Panc1 (cell line): ENCODE results near the gene ZNF506. TPM values are rescaled to one million over a fixed set of nuclear protein-coding genes. Genes with fewer than 3 reads are reported as not detected.
"Not testable (repeated sequence)": the region's sequence is repeated elsewhere in the genome, so short reads cannot be mapped to it uniquely, and the experiment has no call there.

Experiments
- ATAC-seq: fragments of 200-7000 bp; cut with Tn5 transposase; 2 replicates; pipeline ENCODE4 v1.9.1; 2020; ENCODE audit warnings: mild to moderate bottlenecking, moderate library complexity
- BruUV-seq: library from RNA; stranded (reverse); fragments of 400-500 nt; replicated peaks from 2 replicates; lab custom pipeline; 2021; lab: Mats Ljungman, UMichigan
- CTCF ChIA-PET: fragments of 300-600 bp; sonication (Branson Sonifier 250); formaldehyde crosslinking; loops from one replicate; lab custom pipeline; 2022; ENCODE audit warnings: antibody characterized with exemption; lab: Charles Lee
- POLR2A ChIA-PET: fragments of 300-600 bp; sonication (Branson Sonifier 250); formaldehyde crosslinking; loops from one replicate; lab custom pipeline; 2022; ENCODE audit warnings: antibody characterized with exemption; lab: Charles Lee
- DNase-seq: peaks from one replicate; pipeline ENCODE4 v3.0.0-alpha.2; 2010; ENCODE audit warnings: low read depth, low spot score
- H3K27ac ChIP-seq: 2 replicates; pipeline ENCODE4 v1.5.1; 2011; ENCODE audit warnings: mild to moderate bottlenecking, low read length, inconsistent platforms
- H3K27me3 ChIP-seq: fragments of 200-500 bp; sonication (Bioruptor generic); 2 replicates; pipeline ENCODE4 v1.6.0; 2014; ENCODE audit warnings: low read length, inconsistent platforms; ENCODE audit not compliant: control insufficient read depth, insufficient read depth
- H3K36me3 ChIP-seq: fragments of 200-500 bp; sonication (Bioruptor generic); 2 replicates; pipeline ENCODE4 v1.5.1; 2014; ENCODE audit warnings: inconsistent platforms, mild to moderate bottlenecking, low read length, moderate library complexity; ENCODE audit not compliant: control insufficient read depth, insufficient read depth
- H3K4me1 ChIP-seq: 2 replicates; pipeline ENCODE4 v1.5.1; 2011; ENCODE audit warnings: inconsistent platforms, mild to moderate bottlenecking, low read length, moderate library complexity; ENCODE audit not compliant: control insufficient read depth, insufficient read depth
- H3K4me3 ChIP-seq, 2 experiments: 2 replicates each; pipeline ENCODE4 v1.5.1; 2011 to 2012; ENCODE audit warnings: low read depth in 2 of 2, low read length in 2 of 2, mild to moderate bottlenecking in 2 of 2, inconsistent platforms in 1 of 2, moderate library complexity in 1 of 2
- H3K9me3 ChIP-seq: fragments of 200-500 bp; sonication (Bioruptor generic); 2 replicates; pipeline ENCODE4 v1.5.1; 2014; ENCODE audit warnings: low read depth, mild to moderate bottlenecking, inconsistent platforms, low read length, moderate library complexity; ENCODE audit not compliant: control insufficient read depth, insufficient read depth
- CTCF ChIP-seq: fragments of 450-650 bp; IDR thresholded peaks from 2 replicates; pipeline ENCODE4 v1.5.1; 2017; ENCODE audit warnings: mild to moderate bottlenecking
- POLR2AphosphoS5 ChIP-seq: IDR thresholded peaks from 2 replicates; pipeline ENCODE4 v1.6.1; 2012; ENCODE audit warnings: mild to moderate bottlenecking, low read depth, low read length, moderate library complexity
- SIN3A ChIP-seq: IDR thresholded peaks from 2 replicates; pipeline ENCODE4 v1.6.1; 2012; ENCODE audit warnings: low read depth, mild to moderate bottlenecking, low read length, moderate library complexity, borderline replicate concordance; ENCODE audit not compliant: insufficient read depth
- TCF7L2 ChIP-seq: IDR thresholded peaks from 2 replicates; pipeline ENCODE4 v1.6.1; 2011; ENCODE audit warnings: mild to moderate bottlenecking, low read depth, low read length, inconsistent platforms
- in situ Hi-C: cut with HindIII; loops from 2 replicates; pipeline ENCODE4 v1.10.0; 2016; ENCODE audit warnings: low sequenced_read_pairs, low pct_unique_long_range_greater_than_20kb
- intact Hi-C: fragments of 100-400 bp; cut with micrococcal nuclease; formaldehyde crosslinking; loops from one replicate; pipeline ENCODE4 v1.10.0; 2022; ENCODE audit not compliant: unreplicated experiment
- total RNA-seq: library from RNA; stranded (reverse); gene quantifications from one replicate; pipeline ENCODE4 v1.2.1, GENCODE V29; 2021; ENCODE audit not compliant: unreplicated experiment
- TF ChIP-seq, protein P1 (sequence below), 2 experiments: IDR thresholded peaks; 2 replicates each; pipeline ENCODE4 v1.6.1; 2011 to 2012; ENCODE audit warnings: low read depth in 2 of 2, control low read depth in 1 of 2, low read length in 1 of 2, mild to moderate bottlenecking in 1 of 2, moderate library complexity in 1 of 2; ENCODE audit not compliant: insufficient read depth in 1 of 2

The ZNF506 gene
- total RNA-seq, 1 experiment from 2014 or later: 11.4 TPM

GRCh38 chr19:19826875-19827274 is 5.3 kb upstream of the ZNF506 start:
- TF ChIP-seq POLR2AphosphoS5 (no peak), TCF7L2 (no peak), CTCF (no peak), SIN3A (no peak)
- TF ChIP-seq, protein P1, sequence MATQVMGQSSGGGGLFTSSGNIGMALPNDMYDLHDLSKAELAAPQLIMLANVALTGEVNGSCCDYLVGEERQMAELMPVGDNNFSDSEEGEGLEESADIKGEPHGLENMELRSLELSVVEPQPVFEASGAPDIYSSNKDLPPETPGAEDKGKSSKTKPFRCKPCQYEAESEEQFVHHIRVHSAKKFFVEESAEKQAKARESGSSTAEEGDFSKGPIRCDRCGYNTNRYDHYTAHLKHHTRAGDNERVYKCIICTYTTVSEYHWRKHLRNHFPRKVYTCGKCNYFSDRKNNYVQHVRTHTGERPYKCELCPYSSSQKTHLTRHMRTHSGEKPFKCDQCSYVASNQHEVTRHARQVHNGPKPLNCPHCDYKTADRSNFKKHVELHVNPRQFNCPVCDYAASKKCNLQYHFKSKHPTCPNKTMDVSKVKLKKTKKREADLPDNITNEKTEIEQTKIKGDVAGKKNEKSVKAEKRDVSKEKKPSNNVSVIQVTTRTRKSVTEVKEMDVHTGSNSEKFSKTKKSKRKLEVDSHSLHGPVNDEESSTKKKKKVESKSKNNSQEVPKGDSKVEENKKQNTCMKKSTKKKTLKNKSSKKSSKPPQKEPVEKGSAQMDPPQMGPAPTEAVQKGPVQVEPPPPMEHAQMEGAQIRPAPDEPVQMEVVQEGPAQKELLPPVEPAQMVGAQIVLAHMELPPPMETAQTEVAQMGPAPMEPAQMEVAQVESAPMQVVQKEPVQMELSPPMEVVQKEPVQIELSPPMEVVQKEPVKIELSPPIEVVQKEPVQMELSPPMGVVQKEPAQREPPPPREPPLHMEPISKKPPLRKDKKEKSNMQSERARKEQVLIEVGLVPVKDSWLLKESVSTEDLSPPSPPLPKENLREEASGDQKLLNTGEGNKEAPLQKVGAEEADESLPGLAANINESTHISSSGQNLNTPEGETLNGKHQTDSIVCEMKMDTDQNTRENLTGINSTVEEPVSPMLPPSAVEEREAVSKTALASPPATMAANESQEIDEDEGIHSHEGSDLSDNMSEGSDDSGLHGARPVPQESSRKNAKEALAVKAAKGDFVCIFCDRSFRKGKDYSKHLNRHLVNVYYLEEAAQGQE (IDR thresholded peaks at IDR 0.05; ENCODE audit: insufficient read depth in 1 of 2, low read depth in 2 of 2, low read length in 1 of 2): no peak
- intact Hi-C loops (no loop called here), in situ Hi-C loops (no loop called here)
- DNase-seq (no peak), ATAC-seq (no peak)
- ChIA-PET CTCF (no interaction called here), POLR2A (no interaction called here)
- Histone ChIP-seq H3K36me3 (no peaks in the 10 kb centered on the region), H3K4me1 (no peaks in the 10 kb centered on the region), H3K9me3 (peaks cover 6% of the 10 kb centered on the region; the same call in 1 of the 2 replicates), H3K27me3 (no peaks in the 10 kb centered on the region), H3K27ac (no peak overlapping the region), H3K4me3 (no peak overlapping the region)
- no TSS peak for BruUV-seq

DNA sequence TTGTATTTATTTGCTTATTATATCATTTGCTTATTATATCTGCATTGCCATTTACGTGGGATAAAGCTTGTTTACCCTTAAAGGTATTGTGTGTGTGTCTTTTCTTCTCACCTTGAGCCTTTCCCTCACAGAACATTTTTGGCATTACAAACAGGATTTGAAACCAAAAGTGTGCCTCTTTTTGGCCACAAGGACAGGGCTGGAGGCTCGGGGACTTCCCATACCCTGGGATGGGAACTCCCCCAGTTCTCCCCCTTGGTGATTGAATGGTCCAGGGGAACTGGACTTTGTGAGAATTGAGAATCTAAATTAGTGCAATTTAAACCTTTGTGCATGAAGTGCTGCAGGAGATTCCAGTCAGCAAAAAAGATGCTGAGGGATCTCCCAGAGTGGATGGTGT is 2.4 kb upstream of the ZNF506 start:
- ATAC-seq (no peak), DNase-seq (no peak)
- Histone ChIP-seq H3K9me3 (peaks cover 2% of the 10 kb centered on the region; the same call in 1 of the 2 replicates), H3K27ac (no peak overlapping the region), H3K4me3 (no peak overlapping the region), H3K27me3 (no peaks in the 10 kb centered on the region), H3K4me1 (no peaks in the 10 kb centered on the region), H3K36me3 (no peaks in the 10 kb centered on the region)
- TF ChIP-seq CTCF (no peak), POLR2AphosphoS5 (no peak), SIN3A (no peak), TCF7L2 (no peak)
- TF ChIP-seq, protein P1 (IDR thresholded peaks at IDR 0.05; ENCODE audit: insufficient read depth in 1 of 2, low read depth in 2 of 2, low read length in 1 of 2): no peak
- BruUV-seq: no TSS peak
- CTCF ChIA-PET: no interaction called here
- intact Hi-C loops (no loop called here), in situ Hi-C loops (no loop called here)
- POLR2A ChIA-PET: no interaction called here

DNA sequence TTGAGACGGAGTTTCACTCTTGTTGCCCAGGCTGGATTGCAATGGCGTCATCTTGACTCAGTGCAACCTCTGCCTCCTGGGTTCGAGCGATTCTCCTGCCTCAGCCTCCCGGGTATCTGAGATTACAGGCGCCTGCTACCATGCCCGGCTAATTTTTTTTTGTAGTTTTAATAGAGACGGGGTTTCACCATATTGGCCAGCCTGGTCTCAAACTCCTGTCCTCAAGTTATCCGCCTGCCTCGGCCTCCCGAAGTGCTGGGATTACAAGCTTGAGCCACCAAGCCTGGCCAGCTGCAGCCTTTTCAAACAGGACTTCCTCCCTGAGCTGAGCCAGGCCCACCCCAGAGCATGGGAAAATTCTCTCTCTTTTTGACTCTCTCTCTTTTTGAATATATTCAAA is 426 bp upstream of the ZNF506 start:
- POLR2A ChIA-PET: interaction anchor here (0.6 to 1.0 kb wide), 2 partner anchors 44 to 88 kb away, joined by 3 to 6 read pairs; partner anchors contain the start of gene ZNF253
- Histone ChIP-seq H3K27ac (peak overlapping the region; percentile 79), H3K4me3 (peak overlapping the region; percentile 59 to 78)
- CTCF ChIA-PET, BruUV-seq, H3K36me3 ChIP-seq, H3K4me1 ChIP-seq, intact Hi-C loops, in situ Hi-C loops, H3K9me3 ChIP-seq, DNase-seq, H3K27me3 ChIP-seq: not testable (repeated sequence)
- peak; percentile 21; the same call in 1 of the 2 replicates for ATAC-seq
